IPS-18a (cell line): ENCODE results near the gene SIMC1.
"Not testable (repeated sequence)": the region's sequence is repeated elsewhere in the genome, so short reads cannot be mapped to it uniquely, and the experiment has no call there.

Experiments used
- H3K27ac ChIP-seq: one replicate; pipeline ENCODE4 v1.5.1; 2013; ENCODE audit warnings: low read length
- H3K27me3 ChIP-seq: one replicate; pipeline ENCODE4 v1.6.1; 2013; ENCODE audit warnings: mild to moderate bottlenecking, low read length; ENCODE audit not compliant: control insufficient read depth, insufficient read depth
- H3K36me3 ChIP-seq: one replicate; pipeline ENCODE4 v1.6.1; 2013; ENCODE audit warnings: low read depth, low read length; ENCODE audit not compliant: control insufficient read depth
- H3K4me1 ChIP-seq: one replicate; pipeline ENCODE4 v1.6.1; 2013; ENCODE audit warnings: low read depth, low read length; ENCODE audit not compliant: control insufficient read depth
- H3K4me3 ChIP-seq: one replicate; pipeline ENCODE4 v1.5.1; 2013; ENCODE audit warnings: low read length
- H3K9ac ChIP-seq: one replicate; pipeline ENCODE4 v1.6.1; 2013; ENCODE audit warnings: mild to moderate bottlenecking, low read length, moderate library complexity
- H3K9me3 ChIP-seq: one replicate; pipeline ENCODE4 v1.6.1; 2013; ENCODE audit warnings: low read depth, low read length; ENCODE audit not compliant: control insufficient read depth

Gene SIMC1

GRCh38 chr5:176217764-176218163, 20.5 kb upstream of the SIMC1 start:
- H3K27me3 ChIP-seq, H3K9me3 ChIP-seq, H3K27ac ChIP-seq, H3K4me1 ChIP-seq, H3K9ac ChIP-seq, H3K4me3 ChIP-seq, H3K36me3 ChIP-seq: not testable (repeated sequence)

DNA sequence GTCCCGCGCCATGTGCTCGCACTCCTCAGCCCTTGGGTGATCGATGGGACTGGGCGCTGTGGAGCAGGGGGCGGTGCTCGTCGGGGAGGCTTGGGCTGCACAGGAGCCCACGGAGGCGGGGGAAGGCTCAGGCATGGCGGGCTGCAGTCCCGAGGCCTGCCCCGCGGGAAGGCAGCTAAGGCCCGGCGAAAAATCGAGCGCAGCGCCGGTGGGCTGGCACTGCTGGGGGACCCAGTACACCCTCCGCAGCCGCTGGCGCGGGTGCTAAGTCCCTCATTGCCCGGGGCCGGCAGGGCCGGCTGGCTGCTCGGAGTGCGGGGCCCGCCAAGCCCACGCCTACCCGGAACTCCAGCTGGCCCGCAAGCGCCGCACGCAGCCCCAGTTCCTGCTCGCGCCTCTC, 16.2 kb upstream of the SIMC1 start:
- not testable (repeated sequence) for H3K9me3 ChIP-seq, H3K4me3 ChIP-seq, H3K4me1 ChIP-seq, H3K36me3 ChIP-seq, H3K9ac ChIP-seq, H3K27me3 ChIP-seq, H3K27ac ChIP-seq

- H3K9me3 ChIP-seq: not testable (repeated sequence)
Observed at GRCh38 chr5:176228358-176228757, 9.9 kb upstream of the SIMC1 start.

GRCh38 chr5:176233253-176233652, 5.0 kb upstream of the SIMC1 start:
- not testable (repeated sequence) for H3K9me3 ChIP-seq, H3K4me3 ChIP-seq, H3K27ac ChIP-seq, H3K27me3 ChIP-seq, H3K4me1 ChIP-seq, H3K36me3 ChIP-seq, H3K9ac ChIP-seq

More at GRCh38 chr5:176228358-176228757, 9.9 kb upstream of the SIMC1 start:
- H3K27me3 ChIP-seq, H3K9ac ChIP-seq, H3K4me1 ChIP-seq, H3K36me3 ChIP-seq, H3K27ac ChIP-seq, H3K4me3 ChIP-seq: not testable (repeated sequence)

GRCh38 chr5:176235155-176235554, 3.1 kb upstream of the SIMC1 start:
- not testable (repeated sequence) for H3K9me3 ChIP-seq, H3K27me3 ChIP-seq, H3K36me3 ChIP-seq, H3K4me1 ChIP-seq, H3K27ac ChIP-seq, H3K4me3 ChIP-seq, H3K9ac ChIP-seq

GRCh38 chr5:176238645-176239283, 540 bp downstream of the SIMC1 start:
- H3K4me1 ChIP-seq, H3K9me3 ChIP-seq, H3K27ac ChIP-seq, H3K36me3 ChIP-seq, H3K27me3 ChIP-seq, H3K9ac ChIP-seq, H3K4me3 ChIP-seq: not testable (repeated sequence)

DNA sequence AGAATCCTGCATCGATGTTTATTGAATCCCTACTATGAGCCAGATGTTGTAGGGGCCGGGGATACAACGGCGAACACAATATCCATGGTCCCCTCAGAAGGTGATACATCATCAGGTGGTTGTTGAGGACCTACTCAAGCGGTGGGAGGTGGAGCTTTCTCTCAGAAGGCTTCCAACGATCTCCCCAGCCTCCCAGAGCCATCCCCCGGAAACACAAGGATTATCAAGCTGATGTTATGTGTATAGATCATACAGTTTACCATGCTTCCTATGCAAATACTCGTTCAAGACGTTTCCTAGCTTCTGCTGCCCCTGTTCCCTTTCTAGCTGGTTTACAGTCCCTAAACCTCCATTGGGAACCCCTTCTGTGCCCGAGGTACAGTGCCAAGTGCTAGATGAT, 1.1 kb downstream of the SIMC1 start:
- not testable (repeated sequence) for H3K9ac ChIP-seq, H3K4me3 ChIP-seq, H3K27ac ChIP-seq, H3K4me1 ChIP-seq, H3K27me3 ChIP-seq, H3K9me3 ChIP-seq, H3K36me3 ChIP-seq

DNA sequence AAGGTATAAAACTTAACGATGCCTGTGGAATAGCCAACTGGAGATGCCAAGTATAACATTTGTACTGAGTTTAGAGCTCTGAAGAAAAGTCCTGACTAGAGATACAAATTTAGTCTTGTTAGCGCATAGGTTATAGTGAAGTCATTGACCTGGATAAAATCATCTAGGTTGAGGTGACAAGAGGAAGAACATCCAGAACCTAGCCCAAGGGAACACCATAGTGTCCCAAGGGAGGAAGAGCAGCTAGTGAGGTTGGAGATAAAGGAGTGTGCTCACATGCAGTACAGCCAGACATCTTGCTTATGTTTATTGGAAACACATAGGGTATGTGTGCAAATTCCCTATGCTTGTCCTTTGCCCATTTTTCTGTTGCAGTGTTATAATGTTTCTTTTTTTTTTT, 6.1 kb downstream of the SIMC1 start:
- not testable (repeated sequence) for H3K9me3 ChIP-seq, H3K4me1 ChIP-seq

GRCh38 chr5:176245074-176245473, 6.8 kb downstream of the SIMC1 start:
- H3K36me3 ChIP-seq, H3K4me3 ChIP-seq, H3K27me3 ChIP-seq, H3K4me1 ChIP-seq, H3K9ac ChIP-seq, H3K9me3 ChIP-seq, H3K27ac ChIP-seq: not testable (repeated sequence)

More for the DNA sequence above, 6.1 kb downstream of the SIMC1 start:
- not testable (repeated sequence) for H3K4me3 ChIP-seq, H3K27me3 ChIP-seq, H3K9ac ChIP-seq, H3K36me3 ChIP-seq, H3K27ac ChIP-seq

DNA sequence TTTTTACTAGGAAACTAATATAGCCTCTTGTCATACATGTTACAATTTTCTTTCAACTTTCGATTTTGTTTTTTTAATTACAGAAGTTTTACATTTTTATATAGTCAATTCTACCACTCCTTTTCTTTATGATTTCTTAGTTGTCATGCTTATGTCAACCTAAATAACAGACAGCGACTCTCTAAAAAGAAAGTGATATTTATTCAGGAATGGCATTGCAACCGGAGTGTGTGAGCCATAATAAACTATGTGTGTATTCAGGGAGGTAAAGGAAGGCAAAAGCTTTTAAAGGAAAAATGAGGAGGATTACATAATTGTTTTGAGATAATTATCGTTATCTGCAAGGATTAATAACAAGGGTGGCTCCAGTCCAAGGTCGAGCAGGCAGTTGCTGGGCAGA, 7.3 kb downstream of the SIMC1 start:
- not testable (repeated sequence) for H3K27me3 ChIP-seq, H3K9ac ChIP-seq, H3K4me3 ChIP-seq, H3K27ac ChIP-seq, H3K36me3 ChIP-seq, H3K9me3 ChIP-seq, H3K4me1 ChIP-seq

- not testable (repeated sequence) for H3K36me3 ChIP-seq, H3K9me3 ChIP-seq, H3K27ac ChIP-seq, H3K4me3 ChIP-seq, H3K4me1 ChIP-seq, H3K27me3 ChIP-seq, H3K9ac ChIP-seq
Observed at GRCh38 chr5:176250691-176251090, 12.5 kb downstream of the SIMC1 start.

DNA sequence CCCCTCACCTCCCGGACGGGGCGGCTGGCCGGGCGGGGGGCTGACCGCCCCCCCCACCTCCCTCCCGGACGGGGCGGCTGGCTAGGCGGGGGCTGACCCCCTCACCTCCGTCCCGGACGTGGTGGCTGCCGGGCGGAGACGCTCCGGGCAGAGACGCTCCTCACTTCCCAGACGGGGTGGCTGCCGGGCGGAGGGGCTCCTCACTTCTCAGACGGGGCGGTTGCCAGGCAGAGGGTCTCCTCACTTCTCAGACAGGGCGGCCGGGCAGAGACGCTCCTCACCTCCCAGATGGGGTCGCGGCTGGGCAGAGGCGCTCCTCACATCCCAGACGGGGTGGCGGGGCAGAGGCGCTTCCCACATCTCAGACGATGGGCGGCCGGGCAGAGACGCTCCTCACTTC, 13.9 kb downstream of the SIMC1 start:
- H3K9ac ChIP-seq, H3K4me3 ChIP-seq, H3K27ac ChIP-seq, H3K27me3 ChIP-seq, H3K4me1 ChIP-seq, H3K36me3 ChIP-seq, H3K9me3 ChIP-seq: not testable (repeated sequence)
